K562 (cell line): Measurements from ENCODE around the gene DDOST. TPM values are rescaled to one million over a fixed set of nuclear protein-coding genes. Genes with fewer than 3 reads are reported as not detected.
A peak's percentile ranks its signal among the peaks of the same experiment; 100 is the strongest.

Experiments used
- BRD9 ChIP-seq: fragments of 450-650 bp; IDR thresholded peaks from 2 replicates; pipeline ENCODE4 v1.6.1; 2018; ENCODE audit warnings: low read depth; ENCODE audit not compliant: partially characterized antibody
- CBFB ChIP-seq: sonication (generic); formaldehyde crosslinking; IDR thresholded peaks from 2 replicates; pipeline ENCODE4 v1.4.0; 2020; ENCODE audit warnings: mild to moderate bottlenecking, missing genetic modification reagents
- HIVEP1 ChIP-seq: fragments of 250-450 bp; sonication (Bioruptor Pico); IDR thresholded peaks from 2 replicates; pipeline ENCODE4 v1.4.0; 2020; ENCODE audit warnings: mild to moderate bottlenecking
- JUNB ChIP-seq: fragments of 450-650 bp; formaldehyde crosslinking; conservative IDR thresholded peaks from 2 replicates; pipeline ENCODE4 v1.4.0; 2020; ENCODE audit warnings: mild to moderate bottlenecking
- NFIX ChIP-seq: fragments of 250-450 bp; sonication (Bioruptor Pico); IDR thresholded peaks from 2 replicates; pipeline ENCODE4 v1.4.0; 2020; ENCODE audit warnings: low read depth, mild to moderate bottlenecking, moderate library complexity
- NR1H2 ChIP-seq: sonication (generic); formaldehyde crosslinking; IDR thresholded peaks from 2 replicates; pipeline ENCODE4 v1.4.0; 2020; ENCODE audit warnings: mild to moderate bottlenecking, missing genetic modification reagents
- PURB ChIP-seq: sonication (generic); formaldehyde crosslinking; IDR thresholded peaks from 2 replicates; pipeline ENCODE4 v1.9.0; 2021; ENCODE audit warnings: low read depth, mild to moderate bottlenecking, missing genetic modification reagents
- SAFB ChIP-seq: fragments of 200-400 bp; formaldehyde crosslinking; IDR thresholded peaks from 2 replicates; pipeline ENCODE4 v1.6.1; 2017; ENCODE audit warnings: low read depth, low read length, borderline replicate concordance
- SMAD3 ChIP-seq: fragments of 450-650 bp; formaldehyde crosslinking; conservative IDR thresholded peaks from 2 replicates; pipeline ENCODE4 v1.4.0; 2020; ENCODE audit warnings: mild to moderate bottlenecking
- SMARCA4 ChIP-seq: fragments of 450-650 bp; IDR thresholded peaks from 2 replicates; pipeline ENCODE4 v1.6.1; 2016
- SRF ChIP-seq, 2 experiments: fragments of 250-450, 450-650 bp in 1 of 2; sonication (Bioruptor Pico) in 1 of 2; sonication (generic) in 1 of 2; formaldehyde crosslinking; IDR thresholded peaks; 2 replicates each; pipeline versions ENCODE4 v1.5.0 to v1.5.1; 2020 to 2022; ENCODE audit warnings: mild to moderate bottlenecking in 1 of 2, missing genetic modification reagents in 1 of 2
- XRCC5 ChIP-seq: fragments of 200-400 bp; formaldehyde crosslinking; IDR thresholded peaks from 2 replicates; pipeline ENCODE4 v1.6.1; 2017; ENCODE audit warnings: low read depth, mild to moderate bottlenecking, low read length
- ZFPM2 ChIP-seq: fragments of 250-450 bp; sonication (Bioruptor Pico); IDR thresholded peaks from 2 replicates; pipeline ENCODE4 v1.5.1; 2022; ENCODE audit warnings: mild to moderate bottlenecking
- ZNF146 ChIP-seq: IDR thresholded peaks from one replicate; pipeline ENCODE4 v1.6.1; 2018; ENCODE audit warnings: missing compliant biosample characterization; ENCODE audit not compliant: unreplicated experiment
- ZNF408 ChIP-seq: fragments of 250-450 bp; sonication (Bioruptor Pico); IDR thresholded peaks from 2 replicates; pipeline ENCODE4 v1.4.0; 2020; ENCODE audit warnings: low read depth, mild to moderate bottlenecking, moderate library complexity
- ZNF583 ChIP-seq: fragments of 250-450 bp; sonication (Bioruptor Pico); IDR thresholded peaks from 2 replicates; pipeline ENCODE4 v1.4.0; 2020
- ZNF717 ChIP-seq: fragments of 250-450 bp; sonication (Bioruptor Pico); IDR thresholded peaks from 2 replicates; pipeline ENCODE4 v1.5.0; 2021
- polyA plus RNA-seq, 8 experiments: library from polyadenylated mRNA; depleted of rRNA in 4 of 8; stranded (reverse) in 5 of 8; unstranded in 3 of 8; fragments of >200 nt; fragmentation: Nextera tagmentation in 2 of 8; fragmentation: Illumina TruSeq in 1 of 8; extraction: Ambion mirVana in 2 of 8; extraction: Trizol in 1 of 8; gene quantifications; 2 replicates each; pipeline versions ENCODE4 v1.2.1 to v1.2.3, GENCODE V29; 2011 to 2014; ENCODE audit warnings: inconsistent platforms in 1 of 8, missing spikeins in 1 of 8
- total RNA-seq, 7 experiments: library from RNA; depleted of rRNA in 6 of 7; stranded (reverse); fragments of >200 nt in 6 of 7; fragmentation: Illumina TruSeq in 2 of 7; extraction: Trizol in 2 of 7; gene quantifications; 2 replicates each; pipeline versions ENCODE4 v1.2.1 to v1.2.3, GENCODE V29; 2011 to 2021; ENCODE audit warnings: low replicate concordance in 1 of 7
- TF ChIP-seq, protein P1 (sequence below): sonication (generic); IDR thresholded peaks from 2 replicates; pipeline ENCODE4 v1.6.1; 2016
- TF ChIP-seq, protein P2 (sequence below), 2 experiments: fragments of 450-650 bp in 1 of 2; sonication (generic) in 1 of 2; formaldehyde crosslinking in 1 of 2; IDR thresholded peaks; 2 replicates each; pipeline versions ENCODE4 v1.7.1 to v1.9.0; 2016 to 2022; ENCODE audit warnings: inconsistent platforms in 1 of 2, mild to moderate bottlenecking in 1 of 2, missing genetic modification reagents in 1 of 2

Gene DDOST
- total and polyA plus RNA-seq, 9 of the 15 experiments (the other 6 are each of a cell fraction or from before 2014, with no cell fraction given), result 173 to 306 (median 222) TPM

DNA sequence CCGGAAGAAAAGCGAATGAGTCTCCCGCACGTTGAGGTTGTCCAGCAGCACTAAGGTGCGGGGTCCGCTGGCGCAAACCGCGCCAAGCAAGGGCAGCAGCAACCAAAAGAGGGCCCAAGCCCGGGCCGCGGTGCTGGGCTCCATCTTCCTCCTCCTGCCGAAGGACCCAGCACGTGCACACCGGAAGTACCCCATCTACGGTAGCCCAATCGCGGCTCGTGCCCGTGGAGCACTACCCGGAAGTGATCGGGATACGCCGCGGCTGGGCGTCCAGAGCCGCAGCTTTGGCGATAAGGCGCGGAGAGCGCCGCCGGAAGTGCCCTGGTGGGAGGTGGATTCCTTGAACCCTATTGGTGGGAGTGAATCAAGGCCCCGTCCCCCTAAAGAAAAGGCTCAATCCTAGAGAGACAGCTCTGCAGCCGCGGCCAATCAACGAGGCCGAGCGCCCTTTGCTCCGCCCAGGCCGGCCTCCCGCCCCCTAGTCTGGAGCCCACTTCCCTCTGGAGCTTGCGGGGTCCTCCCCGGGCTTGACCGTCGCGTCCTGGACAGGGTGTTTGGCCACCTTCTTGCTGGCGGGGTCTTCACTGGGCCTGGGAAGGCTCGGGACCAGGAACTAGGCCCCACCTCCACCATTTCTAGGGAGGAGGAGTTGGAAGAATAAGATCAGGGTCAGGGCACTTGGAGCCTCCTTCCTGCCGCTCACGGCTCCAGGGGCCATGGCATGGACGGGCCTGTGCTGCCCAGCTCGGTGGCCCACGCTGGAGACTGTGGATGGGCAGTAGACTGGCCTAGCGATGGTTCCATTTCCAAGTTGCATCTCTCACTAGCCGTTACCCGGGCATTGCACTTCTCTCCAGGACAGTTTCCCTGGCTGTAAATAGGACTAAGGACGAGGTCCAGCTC, at the start of gene DDOST (continued):
- TF ChIP-seq, protein P1, sequence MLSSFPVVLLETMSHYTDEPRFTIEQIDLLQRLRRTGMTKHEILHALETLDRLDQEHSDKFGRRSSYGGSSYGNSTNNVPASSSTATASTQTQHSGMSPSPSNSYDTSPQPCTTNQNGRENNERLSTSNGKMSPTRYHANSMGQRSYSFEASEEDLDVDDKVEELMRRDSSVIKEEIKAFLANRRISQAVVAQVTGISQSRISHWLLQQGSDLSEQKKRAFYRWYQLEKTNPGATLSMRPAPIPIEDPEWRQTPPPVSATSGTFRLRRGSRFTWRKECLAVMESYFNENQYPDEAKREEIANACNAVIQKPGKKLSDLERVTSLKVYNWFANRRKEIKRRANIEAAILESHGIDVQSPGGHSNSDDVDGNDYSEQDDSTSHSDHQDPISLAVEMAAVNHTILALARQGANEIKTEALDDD, result no peak
- TF ChIP-seq, protein P2, sequence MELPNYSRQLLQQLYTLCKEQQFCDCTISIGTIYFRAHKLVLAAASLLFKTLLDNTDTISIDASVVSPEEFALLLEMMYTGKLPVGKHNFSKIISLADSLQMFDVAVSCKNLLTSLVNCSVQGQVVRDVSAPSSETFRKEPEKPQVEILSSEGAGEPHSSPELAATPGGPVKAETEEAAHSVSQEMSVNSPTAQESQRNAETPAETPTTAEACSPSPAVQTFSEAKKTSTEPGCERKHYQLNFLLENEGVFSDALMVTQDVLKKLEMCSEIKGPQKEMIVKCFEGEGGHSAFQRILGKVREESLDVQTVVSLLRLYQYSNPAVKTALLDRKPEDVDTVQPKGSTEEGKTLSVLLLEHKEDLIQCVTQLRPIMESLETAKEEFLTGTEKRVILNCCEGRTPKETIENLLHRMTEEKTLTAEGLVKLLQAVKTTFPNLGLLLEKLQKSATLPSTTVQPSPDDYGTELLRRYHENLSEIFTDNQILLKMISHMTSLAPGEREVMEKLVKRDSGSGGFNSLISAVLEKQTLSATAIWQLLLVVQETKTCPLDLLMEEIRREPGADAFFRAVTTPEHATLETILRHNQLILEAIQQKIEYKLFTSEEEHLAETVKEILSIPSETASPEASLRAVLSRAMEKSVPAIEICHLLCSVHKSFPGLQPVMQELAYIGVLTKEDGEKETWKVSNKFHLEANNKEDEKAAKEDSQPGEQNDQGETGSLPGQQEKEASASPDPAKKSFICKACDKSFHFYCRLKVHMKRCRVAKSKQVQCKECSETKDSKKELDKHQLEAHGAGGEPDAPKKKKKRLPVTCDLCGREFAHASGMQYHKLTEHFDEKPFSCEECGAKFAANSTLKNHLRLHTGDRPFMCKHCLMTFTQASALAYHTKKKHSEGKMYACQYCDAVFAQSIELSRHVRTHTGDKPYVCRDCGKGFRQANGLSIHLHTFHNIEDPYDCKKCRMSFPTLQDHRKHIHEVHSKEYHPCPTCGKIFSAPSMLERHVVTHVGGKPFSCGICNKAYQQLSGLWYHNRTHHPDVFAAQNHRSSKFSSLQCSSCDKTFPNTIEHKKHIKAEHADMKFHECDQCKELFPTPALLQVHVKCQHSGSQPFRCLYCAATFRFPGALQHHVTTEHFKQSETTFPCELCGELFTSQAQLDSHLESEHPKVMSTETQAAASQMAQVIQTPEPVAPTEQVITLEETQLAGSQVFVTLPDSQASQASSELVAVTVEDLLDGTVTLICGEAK (IDR thresholded peaks at IDR 0.05), result peak; percentile 99
- TF ChIP-seq, protein P2 (CRISPR knock-in tag; IDR thresholded peaks at IDR 0.05), result no peak
- TF ChIP-seq SMAD3 (CRISPR knock-in tag) (no peak), SMARCA4 (0 out of 2 replicates have a peak, but pooled peaks have one; percentile 23), ZNF583 (0 out of 2 replicates have a peak, but pooled peaks have one; percentile 55), ZNF717 (CRISPR knock-in tag) (no peak), ZNF146 (CRISPR knock-in tag) (no peak), HIVEP1 (CRISPR knock-in tag) (peak; percentile 73; the same call in 1 of the 2 replicates), BRD9 (no peak), ZNF408 (CRISPR knock-in tag) (no peak), SRF (CRISPR knock-in tag; IDR thresholded peaks at IDR 0.05) (peak in 1 of 2 experiments; percentile 91; a peak in 2 of 4 replicates), NR1H2 (CRISPR knock-in tag) (no peak), NFIX (CRISPR knock-in tag) (no peak), ZFPM2 (CRISPR knock-in tag) (no peak), SAFB (no peak), JUNB (no peak), PURB (CRISPR knock-in tag) (no peak), CBFB (CRISPR knock-in tag) (0 out of 2 replicates have a peak, but pooled peaks have one; percentile 43), XRCC5 (0 out of 2 replicates have a peak, but pooled peaks have one; percentile 43)
